SKM-1 (cell line): Measurements from ENCODE around the gene CLECL1.
"Not testable (repeated sequence)": the region's sequence is repeated elsewhere in the genome, so short reads cannot be mapped to it uniquely, and the experiment has no call there.

Experiments used
- DNase-seq: peaks from one replicate; lab custom pipeline; 2025; ENCODE audit not compliant: unreplicated experiment; lab: John Stamatoyannopoulos, UW

CLECL1 gene

GRCh38 chr12:9721394-9722092 lies 11.4 kb downstream of the CLECL1 start:
- no peak for DNase-seq

- DNase-seq, result no peak
Observed at GRCh38 chr12:9719790-9720189, 13.1 kb downstream of the CLECL1 start.

GRCh38 chr12:9718968-9719367 lies 13.9 kb downstream of the CLECL1 start:
- no peak for DNase-seq

- DNase-seq, result no peak
Observed at GRCh38 chr12:9717070-9717925, 15.6 kb downstream of the CLECL1 start.

GRCh38 chr12:9713032-9713558 lies 19.8 kb downstream of the CLECL1 start:
- DNase-seq, result not testable (repeated sequence)

- DNase-seq, result no peak
Observed at GRCh38 chr12:9711664-9712063, 21.2 kb downstream of the CLECL1 start.

- no peak for DNase-seq
Observed at GRCh38 chr12:9710584-9711375, 22.1 kb downstream of the CLECL1 start.

- DNase-seq, result no peak
Observed at GRCh38 chr12:9708853-9709252, 24.0 kb downstream of the CLECL1 start.

- DNase-seq, result peak; percentile 7
Observed at GRCh38 chr12:9707864-9708808, 24.8 kb downstream of the CLECL1 start.

- DNase-seq, result no peak
Observed at GRCh38 chr12:9707356-9707755, 25.5 kb downstream of the CLECL1 start.

GRCh38 chr12:9706086-9706685 lies 26.7 kb downstream of the CLECL1 start:
- no peak for DNase-seq

- not testable (repeated sequence) for DNase-seq
Observed at GRCh38 chr12:9704561-9704960, 28.3 kb downstream of the CLECL1 start.

- no peak for DNase-seq
Observed at GRCh38 chr12:9702255-9702654, 30.6 kb downstream of the CLECL1 start.

- no peak for DNase-seq
Observed at GRCh38 chr12:9701380-9702154, 31.3 kb downstream of the CLECL1 start.

- no peak for DNase-seq
Observed at GRCh38 chr12:9700606-9700956, 32.3 kb downstream of the CLECL1 start.

- DNase-seq, result no peak
Observed at GRCh38 chr12:9699898-9700605, 32.8 kb downstream of the CLECL1 start.

GRCh38 chr12:9699269-9699897 lies 33.5 kb downstream of the CLECL1 start:
- no peak for DNase-seq

GRCh38 chr12:9698681-9699080 lies 34.2 kb downstream of the CLECL1 start:
- no peak for DNase-seq
